ENCODE data around the gene SLC66A2.

DNA sequence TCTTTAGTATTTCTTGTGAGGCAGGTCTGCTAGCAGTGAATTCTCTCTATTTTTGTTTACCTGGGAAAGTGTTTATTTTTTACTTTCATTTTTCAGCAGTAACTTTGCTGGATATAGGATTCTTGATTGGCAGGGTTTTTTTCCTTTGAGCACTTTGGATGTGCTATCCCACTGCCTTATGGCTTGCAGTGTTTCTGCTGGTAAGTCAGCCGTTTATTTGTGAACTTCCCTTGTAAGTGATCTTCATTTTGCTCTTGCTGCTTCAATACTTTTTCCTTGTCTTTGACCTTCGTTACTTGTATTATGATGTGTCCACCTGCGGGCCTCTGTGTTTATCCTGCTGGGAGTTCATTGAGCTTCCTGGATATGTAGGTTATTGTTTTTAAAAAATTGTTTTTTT lies 54.7 kb downstream of the SLC66A2 start:
- TF ChIP-seq CTCF (conservative IDR thresholded peaks at IDR 0.05) (no peak), ZFX (IDR thresholded peaks at IDR 0.05) (no peak)

Data from C4-2B (cell line).